Measurements from ENCODE around the gene FYB1.

GRCh38 chr5:39256477-39257235 is 37.3 kb upstream of the FYB1 start:
- TF ChIP-seq, protein P1, sequence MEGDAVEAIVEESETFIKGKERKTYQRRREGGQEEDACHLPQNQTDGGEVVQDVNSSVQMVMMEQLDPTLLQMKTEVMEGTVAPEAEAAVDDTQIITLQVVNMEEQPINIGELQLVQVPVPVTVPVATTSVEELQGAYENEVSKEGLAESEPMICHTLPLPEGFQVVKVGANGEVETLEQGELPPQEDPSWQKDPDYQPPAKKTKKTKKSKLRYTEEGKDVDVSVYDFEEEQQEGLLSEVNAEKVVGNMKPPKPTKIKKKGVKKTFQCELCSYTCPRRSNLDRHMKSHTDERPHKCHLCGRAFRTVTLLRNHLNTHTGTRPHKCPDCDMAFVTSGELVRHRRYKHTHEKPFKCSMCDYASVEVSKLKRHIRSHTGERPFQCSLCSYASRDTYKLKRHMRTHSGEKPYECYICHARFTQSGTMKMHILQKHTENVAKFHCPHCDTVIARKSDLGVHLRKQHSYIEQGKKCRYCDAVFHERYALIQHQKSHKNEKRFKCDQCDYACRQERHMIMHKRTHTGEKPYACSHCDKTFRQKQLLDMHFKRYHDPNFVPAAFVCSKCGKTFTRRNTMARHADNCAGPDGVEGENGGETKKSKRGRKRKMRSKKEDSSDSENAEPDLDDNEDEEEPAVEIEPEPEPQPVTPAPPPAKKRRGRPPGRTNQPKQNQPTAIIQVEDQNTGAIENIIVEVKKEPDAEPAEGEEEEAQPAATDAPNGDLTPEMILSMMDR (conservative IDR thresholded peaks at IDR 0.05; ENCODE audit: low read depth in 2 of 2) = no peak
- TF ChIP-seq EZH2 (IDR thresholded peaks at IDR 0.05; ENCODE audit: low read depth, unreplicated experiment) = no peak
- no peak for TF ChIP-seq STAT1 (IDR thresholded peaks at IDR 0.05; ENCODE audit: unreplicated experiment)
- TF ChIP-seq POLR2AphosphoS5 (IDR thresholded peaks at IDR 0.05; ENCODE audit: low read depth) = no peak
- no peak for TF ChIP-seq JUNB (IDR thresholded peaks at IDR 0.05; ENCODE audit: unreplicated experiment)
- no peak for TF ChIP-seq EZH2phosphoT487 (IDR thresholded peaks at IDR 0.05; ENCODE audit: unreplicated experiment)
- TF ChIP-seq, protein P2, sequence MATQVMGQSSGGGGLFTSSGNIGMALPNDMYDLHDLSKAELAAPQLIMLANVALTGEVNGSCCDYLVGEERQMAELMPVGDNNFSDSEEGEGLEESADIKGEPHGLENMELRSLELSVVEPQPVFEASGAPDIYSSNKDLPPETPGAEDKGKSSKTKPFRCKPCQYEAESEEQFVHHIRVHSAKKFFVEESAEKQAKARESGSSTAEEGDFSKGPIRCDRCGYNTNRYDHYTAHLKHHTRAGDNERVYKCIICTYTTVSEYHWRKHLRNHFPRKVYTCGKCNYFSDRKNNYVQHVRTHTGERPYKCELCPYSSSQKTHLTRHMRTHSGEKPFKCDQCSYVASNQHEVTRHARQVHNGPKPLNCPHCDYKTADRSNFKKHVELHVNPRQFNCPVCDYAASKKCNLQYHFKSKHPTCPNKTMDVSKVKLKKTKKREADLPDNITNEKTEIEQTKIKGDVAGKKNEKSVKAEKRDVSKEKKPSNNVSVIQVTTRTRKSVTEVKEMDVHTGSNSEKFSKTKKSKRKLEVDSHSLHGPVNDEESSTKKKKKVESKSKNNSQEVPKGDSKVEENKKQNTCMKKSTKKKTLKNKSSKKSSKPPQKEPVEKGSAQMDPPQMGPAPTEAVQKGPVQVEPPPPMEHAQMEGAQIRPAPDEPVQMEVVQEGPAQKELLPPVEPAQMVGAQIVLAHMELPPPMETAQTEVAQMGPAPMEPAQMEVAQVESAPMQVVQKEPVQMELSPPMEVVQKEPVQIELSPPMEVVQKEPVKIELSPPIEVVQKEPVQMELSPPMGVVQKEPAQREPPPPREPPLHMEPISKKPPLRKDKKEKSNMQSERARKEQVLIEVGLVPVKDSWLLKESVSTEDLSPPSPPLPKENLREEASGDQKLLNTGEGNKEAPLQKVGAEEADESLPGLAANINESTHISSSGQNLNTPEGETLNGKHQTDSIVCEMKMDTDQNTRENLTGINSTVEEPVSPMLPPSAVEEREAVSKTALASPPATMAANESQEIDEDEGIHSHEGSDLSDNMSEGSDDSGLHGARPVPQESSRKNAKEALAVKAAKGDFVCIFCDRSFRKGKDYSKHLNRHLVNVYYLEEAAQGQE (IDR thresholded peaks at IDR 0.05; ENCODE audit: unreplicated experiment) = no peak
- no peak for TF ChIP-seq CREB1 (CRISPR knock-in tag; IDR thresholded peaks at IDR 0.05; ENCODE audit: low read depth)
- TF ChIP-seq ZNF331 (CRISPR knock-in tag; IDR thresholded peaks at IDR 0.05; ENCODE audit: low read depth) = no peak

Data from GM23338 (cell line).